Effector memory CD4-positive, alpha-beta T cell (primary cell): ENCODE data around the gene OR13C5.
"Not testable (repeated sequence)": the region's sequence is repeated elsewhere in the genome, so short reads cannot be mapped to it uniquely, and the experiment has no call there.

Experiments used
- DNase-seq, 3 donors: peaks; one replicate each; pipeline ENCODE4 v3.0.0-alpha.2; 2020
- H3K27ac ChIP-seq: 2 replicates; pipeline ENCODE4 v1.7.0; 2013; ENCODE audit warnings: mild to moderate bottlenecking, low read length, moderate library complexity; ENCODE audit not compliant: insufficient read depth, poor library complexity, severe bottlenecking
- H3K27me3 ChIP-seq: replicated peaks from 2 replicates; pipeline ENCODE4 v1.7.0; 2013; ENCODE audit warnings: mild to moderate bottlenecking, low read length; ENCODE audit not compliant: insufficient read depth, control insufficient read depth, poor library complexity, severe bottlenecking
- H3K36me3 ChIP-seq: 2 replicates; pipeline ENCODE4 v1.7.0; 2013; ENCODE audit warnings: mild to moderate bottlenecking, low read length, moderate library complexity; ENCODE audit not compliant: control insufficient read depth, insufficient read depth
- H3K4me1 ChIP-seq: 2 replicates; pipeline ENCODE4 v1.7.0; 2013; ENCODE audit warnings: low read length, mild to moderate bottlenecking; ENCODE audit not compliant: control insufficient read depth, insufficient read depth, poor library complexity, severe bottlenecking
- H3K4me3 ChIP-seq: 2 replicates; pipeline ENCODE4 v1.7.0; 2013; ENCODE audit warnings: low read length, low read depth, mild to moderate bottlenecking; ENCODE audit not compliant: insufficient read depth, poor library complexity, severe bottlenecking
- H3K9me3 ChIP-seq: 2 replicates; pipeline ENCODE4 v1.7.0; 2013; ENCODE audit warnings: mild to moderate bottlenecking, low read length, moderate library complexity; ENCODE audit not compliant: control insufficient read depth
- total RNA-seq, 3 donors: gene quantifications; one replicate each; lab custom pipeline; 2026; lab: John Stamatoyannopoulos, UW

The OR13C5 gene
- total RNA-seq = 0 reads per million in 3 donors

- DNase-seq, H3K27ac ChIP-seq, H3K4me3 ChIP-seq, H3K4me1 ChIP-seq, H3K27me3 ChIP-seq, H3K36me3 ChIP-seq, H3K9me3 ChIP-seq: not testable (repeated sequence)
Measured at GRCh38 chr9:104599313-104599712, at the start of gene OR13C5. OR13C5 (minus strand) TSS chr9:104599413; CDS start chr9:104599413, 0 bp downstream.

- H3K9me3 ChIP-seq = no peaks in the 10 kb centered on the region
- DNase-seq = no peak
- H3K4me3 ChIP-seq = no peak overlapping the region
- H3K27ac ChIP-seq = no peak overlapping the region
- H3K36me3 ChIP-seq = no peaks in the 10 kb centered on the region
- no peaks in the 10 kb centered on the region for H3K4me1 ChIP-seq
- no peaks in the 10 kb centered on the region for H3K27me3 ChIP-seq
Measured at GRCh38 chr9:104635456-104635855, 36.2 kb upstream of the OR13C5 start.

GRCh38 chr9:104633976-104634520, 34.8 kb upstream of the OR13C5 start:
- Histone ChIP-seq H3K27me3 (no peaks in the 10 kb centered on the region), H3K9me3 (no peaks in the 10 kb centered on the region), H3K27ac (no peak overlapping the region), H3K36me3 (no peaks in the 10 kb centered on the region), H3K4me3 (no peak overlapping the region), H3K4me1 (no peaks in the 10 kb centered on the region)
- no peak for DNase-seq

- DNase-seq, H3K9me3 ChIP-seq, H3K4me1 ChIP-seq, H3K4me3 ChIP-seq, H3K36me3 ChIP-seq, H3K27me3 ChIP-seq, H3K27ac ChIP-seq: not testable (repeated sequence)
Measured at GRCh38 chr9:104625964-104626363, 26.8 kb upstream of the OR13C5 start.

GRCh38 chr9:104618104-104618503, 18.9 kb upstream of the OR13C5 start, which contains the start of gene OR13C9:
OR13C9 (minus strand) TSS chr9:104618204; CDS start chr9:104618204, 0 bp downstream.
- no peaks in the 10 kb centered on the region for H3K27me3 ChIP-seq
- H3K36me3 ChIP-seq = no peaks in the 10 kb centered on the region

GRCh38 chr9:104617418-104617817, 18.2 kb upstream of the OR13C5 start:
- H3K36me3 ChIP-seq = no peaks in the 10 kb centered on the region
- no peaks in the 10 kb centered on the region for H3K9me3 ChIP-seq
- H3K27ac ChIP-seq = no peak overlapping the region
- H3K4me3 ChIP-seq = no peak overlapping the region
- DNase-seq = no peak
- H3K4me1 ChIP-seq = no peaks in the 10 kb centered on the region
- H3K27me3 ChIP-seq = no peaks in the 10 kb centered on the region

More at GRCh38 chr9:104618104-104618503, 18.9 kb upstream of the OR13C5 start, which contains the start of gene OR13C9:
- DNase-seq = no peak
- Histone ChIP-seq H3K9me3 (no peaks in the 10 kb centered on the region), H3K27ac (no peak within 1 kb of the TSS), H3K4me1 (no peaks in the 10 kb centered on the region), H3K4me3 (no peak within 1 kb of the TSS)

DNA sequence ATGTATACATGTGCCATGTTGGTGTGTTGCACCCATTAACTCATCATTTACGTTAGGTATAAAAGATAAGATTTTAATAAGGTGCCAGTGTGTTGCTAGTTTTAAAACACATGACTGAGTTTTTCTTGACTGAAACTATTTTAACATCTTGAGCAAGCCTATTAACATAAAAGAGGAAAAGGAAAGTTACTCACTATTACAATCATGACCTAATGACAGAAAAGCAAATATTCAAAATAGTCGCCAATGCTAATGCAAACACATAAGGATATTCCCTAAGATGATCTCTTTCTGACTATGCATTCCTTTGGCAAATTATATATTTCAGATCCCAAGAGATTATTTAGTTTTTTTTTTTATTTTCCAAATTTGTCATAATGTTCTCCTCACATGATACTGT, 12.0 kb upstream of the OR13C5 start:
- DNase-seq = no peak
- Histone ChIP-seq H3K4me1 (no peaks in the 10 kb centered on the region), H3K4me3 (no peak overlapping the region), H3K27ac (no peak overlapping the region), H3K36me3 (no peaks in the 10 kb centered on the region), H3K27me3 (no peaks in the 10 kb centered on the region), H3K9me3 (no peaks in the 10 kb centered on the region)

- no peaks in the 10 kb centered on the region for H3K4me1 ChIP-seq
- no peak overlapping the region for H3K4me3 ChIP-seq
- no peaks in the 10 kb centered on the region for H3K9me3 ChIP-seq
- no peaks in the 10 kb centered on the region for H3K27me3 ChIP-seq
- H3K36me3 ChIP-seq = no peaks in the 10 kb centered on the region
- DNase-seq = no peak
- no peak overlapping the region for H3K27ac ChIP-seq
Measured at GRCh38 chr9:104608336-104608735, 9.1 kb upstream of the OR13C5 start.

GRCh38 chr9:104606152-104606551, 6.9 kb upstream of the OR13C5 start:
- H3K4me3 ChIP-seq = no peak overlapping the region
- no peak overlapping the region for H3K27ac ChIP-seq
- H3K4me1 ChIP-seq = no peaks in the 10 kb centered on the region
- no peaks in the 10 kb centered on the region for H3K9me3 ChIP-seq
- H3K27me3 ChIP-seq = no peaks in the 10 kb centered on the region
- no peaks in the 10 kb centered on the region for H3K36me3 ChIP-seq
- DNase-seq = no peak

GRCh38 chr9:104605527-104605926, 6.3 kb upstream of the OR13C5 start, which contains the start of gene OR13C2:
OR13C2 (minus strand) TSS chr9:104605627; CDS start chr9:104605627, 0 bp downstream.
- DNase-seq, H3K4me1 ChIP-seq, H3K27ac ChIP-seq, H3K36me3 ChIP-seq, H3K9me3 ChIP-seq, H3K4me3 ChIP-seq, H3K27me3 ChIP-seq: not testable (repeated sequence)
